Ovary (tissue), 9 donors: Measurements from ENCODE around the gene TFF1. TPM values are rescaled to one million over a fixed set of nuclear protein-coding genes. Genes with fewer than 3 reads are reported as not detected.

Source experiments
- DNase-seq, 5 donors: peaks; one replicate each; pipeline ENCODE4 v3.0.0-alpha.2; 2019 to 2020
- H3K27ac ChIP-seq, 2 donors: fragments of 200-600 bp; one replicate each; pipeline versions ENCODE4 v1.5.1 to v1.8.0; 2019 to 2022
- H3K27me3 ChIP-seq: fragments of 200-600 bp; one replicate; pipeline ENCODE4 v1.8.0; 2022
- H3K36me3 ChIP-seq: fragments of 200-600 bp; sonication (generic); one replicate; pipeline ENCODE4 v1.5.1; 2019
- H3K4me1 ChIP-seq: one replicate; pipeline ENCODE4 v1.8.1; 2013; ENCODE audit warnings: mild to moderate bottlenecking, moderate library complexity; ENCODE audit not compliant: insufficient read depth
- H3K4me3 ChIP-seq: fragments of 200-600 bp; sonication (generic); one replicate; pipeline ENCODE4 v1.5.1; 2017
- H3K9me3 ChIP-seq, 2 donors: fragments of 200-600 bp in 1 of 2; sonication (generic) in 1 of 2; one replicate each; pipeline versions ENCODE4 v1.5.1 to v1.8.1; 2013 to 2019; ENCODE audit warnings: mild to moderate bottlenecking in 1 of 2, moderate library complexity in 1 of 2
- EP300 ChIP-seq: sonication (generic); formaldehyde crosslinking; IDR thresholded peaks from one replicate; pipeline ENCODE4 v1.6.1; 2017; ENCODE audit warnings: antibody characterized with exemption
- POLR2A ChIP-seq: fragments of 450-650 bp; IDR thresholded peaks from one replicate; pipeline ENCODE4 v1.6.1; 2017; ENCODE audit warnings: antibody characterized with exemption, mild to moderate bottlenecking, moderate library complexity
- WGBS, 3 donors: extraction: QIAGEN DNeasy Blood & Tissue Kit in 1 of 3; methylation state at CpG; one replicate each; pipeline versions ENCODE4 v1.1.5 to v1.1.7; 2013 to 2017; 5-methylcytosine and 5-hydroxymethylcytosine counted together
- intact Hi-C, 4 donors: fragments of 100-400 bp; cut with DNase I; formaldehyde crosslinking; loops; one replicate each; pipeline versions ENCODE4 v1.11.0 to v1.15.1; 2022 to 2023
- polyA plus RNA-seq, 2 donors: library from polyadenylated mRNA; stranded (reverse); fragments of 200-250 nt in 1 of 2; fragments of 350-450 nt in 1 of 2; fragmentation: Illumina TruSeq in 1 of 2; extraction: RNeasy Lipid Tissue Mini Kit (QIAGEN cat#74804) in 1 of 2; gene quantifications; one replicate each; pipeline ENCODE4 v1.2.3, GENCODE V29; 2013 to 2014
- total RNA-seq, 7 donors: library from RNA; depleted of rRNA in 2 of 7; stranded (reverse); fragments of >200 nt in 2 of 7; fragmentation: NEBNext Ultra II Directional in 3 of 7; extraction: Animal tissue kit (Norgen Biotek cat#: 25700) in 3 of 7; gene quantifications; one replicate each; pipeline versions ENCODE4 v1.1.0 to v1.2.4, GENCODE V29; 2016 to 2023
- TF ChIP-seq, protein P1 (sequence below), 3 donors: fragments of 450-650 bp in 2 of 3; fragments of 200-600 bp in 1 of 3; IDR thresholded peaks; one replicate each; pipeline versions ENCODE4 v1.5.1 to v1.8.0; 2016 to 2022; ENCODE audit warnings: antibody characterized with exemption in 3 of 3, mild to moderate bottlenecking in 1 of 3
- donor health status: DM: no; HTN: no; CAD: no; lungs with moderate emphysema.
- donor health status: DM: no; HTN: no; CAD: no.
- donor health status: Bipolar disorder and iron deficiency.
- donor health status: DM: yes; HTN: yes; CAD: no.
- donor health status: DM: no; HTN: no; CAD: no.
- donor health status: DM: yes; HTN: yes; CAD: no.

TFF1 gene
- total and polyA plus RNA-seq, 9 donors = 1.4 TPM; not detected in 8

DNA sequence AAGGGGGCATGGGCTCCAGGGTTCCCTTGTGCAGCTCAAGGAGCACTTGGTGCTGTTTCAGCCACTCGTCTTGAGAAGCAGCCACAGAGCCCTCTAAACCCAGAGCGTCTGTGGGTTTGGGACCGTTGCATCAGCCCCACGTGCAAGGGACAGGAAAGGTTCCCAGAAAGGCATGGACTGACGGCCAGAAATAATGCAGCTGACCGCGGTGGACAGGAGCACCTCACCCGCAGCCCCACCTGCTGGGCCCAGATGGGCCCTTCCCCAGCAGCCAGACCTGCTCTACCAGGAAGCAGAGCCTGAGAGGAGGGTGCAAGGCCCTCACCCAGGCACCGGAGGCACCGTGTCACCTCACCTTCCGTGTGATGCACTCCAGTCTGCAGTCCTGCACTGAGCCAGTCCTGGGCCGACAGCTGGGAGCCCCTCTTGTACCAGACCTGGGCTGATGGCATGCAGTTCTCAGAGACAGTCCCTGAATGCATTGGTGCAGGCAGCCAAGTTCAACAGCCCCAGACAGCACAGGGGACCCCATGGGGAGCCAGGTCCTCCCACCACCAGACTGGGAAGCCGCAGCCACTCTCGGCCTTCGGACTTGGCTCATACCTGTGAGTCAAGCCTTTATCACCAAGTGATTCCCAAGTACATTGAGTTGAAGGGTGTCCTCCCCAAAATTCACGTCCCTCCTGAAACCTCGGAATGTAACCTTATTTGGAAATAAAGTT is 46.3 kb downstream of the TFF1 start:
- no peak overlapping the region for H3K4me3 ChIP-seq
- H3K36me3 ChIP-seq = no peaks in the 10 kb centered on the region
- no peak for DNase-seq
- WGBS, 3 donors = 69 to 76% (median 75%) methylated on average over 17 of the region's 17 CpGs
- no peak for TF ChIP-seq POLR2A
- TF ChIP-seq EP300 = no peak
- TF ChIP-seq, protein P1, sequence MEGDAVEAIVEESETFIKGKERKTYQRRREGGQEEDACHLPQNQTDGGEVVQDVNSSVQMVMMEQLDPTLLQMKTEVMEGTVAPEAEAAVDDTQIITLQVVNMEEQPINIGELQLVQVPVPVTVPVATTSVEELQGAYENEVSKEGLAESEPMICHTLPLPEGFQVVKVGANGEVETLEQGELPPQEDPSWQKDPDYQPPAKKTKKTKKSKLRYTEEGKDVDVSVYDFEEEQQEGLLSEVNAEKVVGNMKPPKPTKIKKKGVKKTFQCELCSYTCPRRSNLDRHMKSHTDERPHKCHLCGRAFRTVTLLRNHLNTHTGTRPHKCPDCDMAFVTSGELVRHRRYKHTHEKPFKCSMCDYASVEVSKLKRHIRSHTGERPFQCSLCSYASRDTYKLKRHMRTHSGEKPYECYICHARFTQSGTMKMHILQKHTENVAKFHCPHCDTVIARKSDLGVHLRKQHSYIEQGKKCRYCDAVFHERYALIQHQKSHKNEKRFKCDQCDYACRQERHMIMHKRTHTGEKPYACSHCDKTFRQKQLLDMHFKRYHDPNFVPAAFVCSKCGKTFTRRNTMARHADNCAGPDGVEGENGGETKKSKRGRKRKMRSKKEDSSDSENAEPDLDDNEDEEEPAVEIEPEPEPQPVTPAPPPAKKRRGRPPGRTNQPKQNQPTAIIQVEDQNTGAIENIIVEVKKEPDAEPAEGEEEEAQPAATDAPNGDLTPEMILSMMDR (IDR thresholded peaks at IDR 0.05) = no peak
- intact Hi-C loops = no loop called here
- no peaks in the 10 kb centered on the region for H3K4me1 ChIP-seq
- H3K9me3 ChIP-seq = no peaks in the 10 kb centered on the region
- no peaks in the 10 kb centered on the region for H3K27me3 ChIP-seq
- no peak overlapping the region for H3K27ac ChIP-seq

DNA sequence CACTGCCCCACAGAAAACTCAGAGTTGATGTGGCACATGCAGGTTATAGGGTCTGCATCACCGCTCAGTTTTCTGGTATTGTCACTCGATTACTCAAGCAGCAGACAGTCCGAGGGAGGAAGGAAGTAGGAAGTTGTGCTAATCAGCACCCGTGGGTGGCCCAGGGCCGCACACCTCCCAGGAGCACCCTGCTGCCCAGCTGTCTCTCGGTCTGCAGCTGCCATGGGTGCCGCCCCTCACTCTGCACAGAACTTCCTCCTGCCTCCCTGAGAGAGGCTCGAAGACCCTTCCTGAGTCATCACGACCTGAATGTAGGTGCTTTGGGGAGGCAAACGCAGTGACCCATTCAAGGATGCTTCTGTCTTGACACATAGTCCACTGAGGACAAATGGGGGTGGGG is 47.0 kb downstream of the TFF1 start:
- Histone ChIP-seq H3K27me3 (no peaks in the 10 kb centered on the region), H3K27ac (no peak overlapping the region), H3K9me3 (no peaks in the 10 kb centered on the region), H3K4me1 (no peaks in the 10 kb centered on the region), H3K4me3 (no peak overlapping the region), H3K36me3 (no peaks in the 10 kb centered on the region)
- TF ChIP-seq, protein P1 (IDR thresholded peaks at IDR 0.05) = no peak
- no peak for TF ChIP-seq EP300
- TF ChIP-seq POLR2A = no peak
- intact Hi-C loops = no loop called here
- no peak for DNase-seq
- 62 to 70% (median 68%) methylated on average over 10 of the region's 10 CpGs for WGBS, 3 donors

DNA sequence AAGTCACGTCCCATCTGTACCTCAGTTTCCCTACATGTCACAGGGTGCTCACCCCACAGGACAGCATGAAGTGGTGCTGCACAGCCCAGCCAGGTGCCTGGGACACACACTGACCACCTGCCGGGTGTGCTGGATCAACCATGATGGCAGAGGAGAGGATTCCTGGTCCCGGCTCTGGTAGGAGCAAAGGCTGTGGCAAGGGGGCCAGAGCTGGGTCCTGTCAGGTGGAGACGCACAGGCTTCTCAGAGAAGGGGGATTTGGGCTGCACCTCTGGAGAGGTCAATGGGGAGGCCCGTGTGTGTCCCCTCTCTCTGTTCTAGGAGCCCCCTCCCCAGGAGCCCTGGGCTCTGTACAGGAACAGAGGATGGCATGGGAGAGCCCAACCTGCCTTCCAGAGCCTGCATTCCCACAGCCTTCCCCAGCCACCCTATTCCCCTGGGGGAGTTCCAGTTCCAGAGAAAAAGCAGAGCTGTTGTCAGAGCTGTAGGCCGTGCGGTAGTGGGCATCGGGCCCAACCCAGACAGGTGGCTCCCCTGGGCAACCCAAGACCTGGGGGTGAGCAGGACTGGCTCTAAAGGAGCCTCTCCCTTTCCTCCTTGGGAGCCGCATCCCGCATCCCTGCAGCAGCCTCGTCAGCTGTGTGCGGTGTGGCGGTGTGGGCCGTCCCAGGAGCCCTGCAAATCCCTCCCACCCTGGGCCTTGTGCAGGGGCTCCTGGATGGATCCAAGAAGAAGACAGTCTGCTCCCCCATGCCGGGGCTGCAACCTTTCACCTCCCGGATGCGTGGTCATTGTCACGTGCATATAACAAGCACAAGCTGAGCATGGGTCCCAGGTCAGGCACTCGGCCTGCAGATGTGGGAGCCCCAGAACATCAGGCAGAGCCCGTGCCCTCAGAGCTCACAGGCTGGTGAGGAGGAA is 48.2 kb downstream of the TFF1 start:
- WGBS, 3 donors = 75 to 82% (median 76%) methylated on average over 20 of the region's 20 CpGs
- no peak for DNase-seq
- TF ChIP-seq EP300 (no peak), POLR2A (no peak)
- TF ChIP-seq, protein P1 (IDR thresholded peaks at IDR 0.05) = no peak
- intact Hi-C loops = no loop called here
- Histone ChIP-seq H3K27me3 (no peaks in the 10 kb centered on the region), H3K4me1 (no peaks in the 10 kb centered on the region), H3K4me3 (no peak overlapping the region), H3K27ac (no peak overlapping the region), H3K36me3 (no peaks in the 10 kb centered on the region), H3K9me3 (no peaks in the 10 kb centered on the region)

DNA sequence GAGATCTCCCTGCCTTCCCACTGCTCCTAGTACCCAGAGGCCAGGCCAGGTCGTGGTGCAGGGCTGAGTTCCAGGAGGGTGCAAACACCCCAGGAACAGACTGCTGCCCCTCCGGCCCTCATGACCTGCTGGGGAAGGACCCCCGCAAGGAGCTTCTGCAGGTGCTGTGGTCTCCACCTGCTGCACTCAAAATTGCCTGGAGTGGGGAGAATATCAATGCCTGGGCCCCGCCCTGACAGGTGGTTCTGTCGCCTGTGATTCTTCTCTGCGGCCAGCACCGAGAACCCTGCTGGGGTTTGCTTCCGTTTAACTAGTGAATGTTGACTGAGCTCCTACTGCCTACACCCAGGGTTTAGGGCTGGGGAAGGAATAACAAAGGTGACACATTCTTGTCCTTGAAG is 49.0 kb downstream of the TFF1 start:
- no peak for TF ChIP-seq POLR2A
- TF ChIP-seq EP300 = no peak
- TF ChIP-seq, protein P1 (IDR thresholded peaks at IDR 0.05) = no peak
- Histone ChIP-seq H3K9me3 (no peaks in the 10 kb centered on the region), H3K27me3 (no peaks in the 10 kb centered on the region), H3K27ac (no peak overlapping the region), H3K4me3 (no peak overlapping the region), H3K36me3 (no peaks in the 10 kb centered on the region), H3K4me1 (no peaks in the 10 kb centered on the region)
- no peak for DNase-seq
- intact Hi-C loops = no loop called here
- WGBS, 3 donors = 73 to 88% (median 81%) methylated on average over 8 of the region's 8 CpGs
